Fibroblast of lung (primary cell): ENCODE measurements around the gene FSTL3.
"Not testable (repeated sequence)": the region's sequence is repeated elsewhere in the genome, so short reads cannot be mapped to it uniquely, and the experiment has no call there.

Source experiments
- CTCF ChIP-seq, 2 donors: IDR thresholded peaks in 1 of 2; conservative IDR thresholded peaks in 1 of 2; 1 replicate in 1 of 2; 2 replicates in 1 of 2; pipeline ENCODE4 v1.5.1; 2011 to 2012; ENCODE audit warnings: low read length in 2 of 2, control low read depth in 1 of 2, inconsistent platforms in 1 of 2, low read depth in 1 of 2, mild to moderate bottlenecking in 1 of 2
- EZH2 ChIP-seq: IDR thresholded peaks from 2 replicates; pipeline ENCODE4 v1.5.1; 2012; ENCODE audit warnings: low read length, control low read depth, mild to moderate bottlenecking; ENCODE audit errors: missing control alignments

GRCh38 chr19:629515-629914 lies 46.7 kb upstream of the FSTL3 start:
- TF ChIP-seq EZH2; CTCF (conservative IDR thresholded peaks at IDR 0.05 in 1 of 2, IDR thresholded peaks at IDR 0.05 in 1 of 2; ENCODE audit: low read depth in 1 of 2, low read length in 2 of 2): not testable (repeated sequence)
